HG03108 (cell line): Measurements from ENCODE around the gene BOLA2B.
"Not testable (repeated sequence)": the region's sequence is repeated elsewhere in the genome, so short reads cannot be mapped to it uniquely, and the experiment has no call there.

Source experiments
- ATAC-seq: cut with Tn5 transposase; IDR thresholded peaks from one replicate; pipeline ENCODE4 v1.9.1; 2021; ENCODE audit warnings: moderate library complexity; ENCODE audit not compliant: unreplicated experiment

The BOLA2B gene

GRCh38 chr16:30193615-30194014, at the start of gene BOLA2B, which contains the start of gene SLX1A:
BOLA2B (minus strand) TSS chr16:30193666; CDS start chr16:30193595, 71 bp downstream.
SLX1A (plus strand) TSS chr16:30193875; CDS start chr16:30194085, 210 bp downstream.
- ATAC-seq: peak; percentile 88

- ATAC-seq: not testable (repeated sequence)
Measured at GRCh38 chr16:30217082-30217481, 23.6 kb upstream of the BOLA2B start.

- not testable (repeated sequence) for ATAC-seq
Measured at GRCh38 chr16:30211414-30211813, 17.9 kb upstream of the BOLA2B start.

GRCh38 chr16:30209032-30209431, 15.6 kb upstream of the BOLA2B start:
- ATAC-seq: not testable (repeated sequence)

GRCh38 chr16:30207063-30207704, 13.7 kb upstream of the BOLA2B start:
- not testable (repeated sequence) for ATAC-seq

GRCh38 chr16:30206252-30206651, 12.8 kb upstream of the BOLA2B start:
- not testable (repeated sequence) for ATAC-seq

- ATAC-seq: not testable (repeated sequence)
Measured at GRCh38 chr16:30205541-30206236, 12.2 kb upstream of the BOLA2B start.

- ATAC-seq: not testable (repeated sequence)
Measured at GRCh38 chr16:30199608-30200343, 6.3 kb upstream of the BOLA2B start.

- ATAC-seq: not testable (repeated sequence)
Measured at GRCh38 chr16:30199049-30199448, 5.6 kb upstream of the BOLA2B start, which contains the start of gene SULT1A3. SULT1A3 (plus strand) TSS chr16:30199255; CDS start chr16:30200729, 1,474 bp downstream.

GRCh38 chr16:30197001-30197400, 3.5 kb upstream of the BOLA2B start:
- not testable (repeated sequence) for ATAC-seq

GRCh38 chr16:30194172-30194925, 883 bp upstream of the BOLA2B start:
- peak; percentile 51 for ATAC-seq

GRCh38 chr16:30193098-30193497, 368 bp downstream of the BOLA2B start:
- not testable (repeated sequence) for ATAC-seq

- not testable (repeated sequence) for ATAC-seq
Measured at GRCh38 chr16:30191158-30191557, 2.3 kb downstream of the BOLA2B start.

GRCh38 chr16:30187971-30188561, 5.4 kb downstream of the BOLA2B start:
- ATAC-seq: no peak

- ATAC-seq: no peak
Measured at GRCh38 chr16:30187556-30187865, 6.0 kb downstream of the BOLA2B start.

- ATAC-seq: no peak
Measured at GRCh38 chr16:30186782-30187555, 6.5 kb downstream of the BOLA2B start.

GRCh38 chr16:30186444-30186781, 7.1 kb downstream of the BOLA2B start:
- ATAC-seq: no peak

- no peak for ATAC-seq
Measured at GRCh38 chr16:30185683-30186421, 7.6 kb downstream of the BOLA2B start.
